Tibial nerve (tissue), 4 donors: Measurements from ENCODE around the gene RAB6D.

ENCODE experiments used
- EP300 ChIP-seq, 2 donors: sonication (generic); formaldehyde crosslinking; IDR thresholded peaks; one replicate each; pipeline ENCODE4 v1.6.1; 2017; ENCODE audit warnings: antibody characterized with exemption in 2 of 2, mild to moderate bottlenecking in 1 of 2
- POLR2A ChIP-seq, 2 donors: fragments of 450-650 bp; IDR thresholded peaks; one replicate each; pipeline ENCODE4 v1.6.1; 2017; ENCODE audit warnings: antibody characterized with exemption in 2 of 2, mild to moderate bottlenecking in 2 of 2, moderate library complexity in 2 of 2
- TF ChIP-seq, protein P1 (sequence below), 5 experiments: fragments of 200-600 bp in 3 of 5; fragments of 450-650 bp in 2 of 5; sonication (generic) in 3 of 5; IDR thresholded peaks; one replicate each; pipeline ENCODE4 v1.5.1; 2016 to 2019; ENCODE audit warnings: antibody characterized with exemption in 5 of 5, mild to moderate bottlenecking in 3 of 5, moderate library complexity in 2 of 5

DNA sequence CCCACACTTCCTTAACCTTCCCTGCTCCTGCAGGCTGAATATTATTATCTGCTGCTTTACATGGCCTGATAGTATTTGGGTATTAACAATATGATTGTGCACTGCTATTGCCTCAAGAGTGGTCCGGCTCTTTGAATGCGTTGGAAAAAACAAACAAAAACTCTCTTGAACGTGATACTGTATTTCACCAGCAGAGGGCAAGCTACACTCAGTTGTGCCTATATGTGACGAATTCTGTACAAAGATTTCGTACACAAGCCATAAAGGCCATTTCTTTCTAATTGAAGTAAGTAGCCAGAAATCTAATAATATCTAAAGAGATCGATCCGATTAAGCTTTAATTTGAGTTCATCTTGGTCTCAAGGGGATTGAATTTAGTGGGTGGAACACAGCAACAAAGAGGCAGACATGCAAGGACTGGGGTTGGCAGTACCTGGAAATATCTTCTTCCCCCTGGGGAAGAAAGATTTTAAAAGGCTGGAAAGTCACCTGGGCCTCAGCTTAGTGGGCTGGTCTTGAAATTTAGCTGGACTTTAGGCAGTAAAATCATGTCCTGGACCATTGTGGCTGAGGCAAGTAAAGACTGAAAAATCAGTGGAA, 49.3 kb upstream of the RAB6D start:
- TF ChIP-seq, protein P1, sequence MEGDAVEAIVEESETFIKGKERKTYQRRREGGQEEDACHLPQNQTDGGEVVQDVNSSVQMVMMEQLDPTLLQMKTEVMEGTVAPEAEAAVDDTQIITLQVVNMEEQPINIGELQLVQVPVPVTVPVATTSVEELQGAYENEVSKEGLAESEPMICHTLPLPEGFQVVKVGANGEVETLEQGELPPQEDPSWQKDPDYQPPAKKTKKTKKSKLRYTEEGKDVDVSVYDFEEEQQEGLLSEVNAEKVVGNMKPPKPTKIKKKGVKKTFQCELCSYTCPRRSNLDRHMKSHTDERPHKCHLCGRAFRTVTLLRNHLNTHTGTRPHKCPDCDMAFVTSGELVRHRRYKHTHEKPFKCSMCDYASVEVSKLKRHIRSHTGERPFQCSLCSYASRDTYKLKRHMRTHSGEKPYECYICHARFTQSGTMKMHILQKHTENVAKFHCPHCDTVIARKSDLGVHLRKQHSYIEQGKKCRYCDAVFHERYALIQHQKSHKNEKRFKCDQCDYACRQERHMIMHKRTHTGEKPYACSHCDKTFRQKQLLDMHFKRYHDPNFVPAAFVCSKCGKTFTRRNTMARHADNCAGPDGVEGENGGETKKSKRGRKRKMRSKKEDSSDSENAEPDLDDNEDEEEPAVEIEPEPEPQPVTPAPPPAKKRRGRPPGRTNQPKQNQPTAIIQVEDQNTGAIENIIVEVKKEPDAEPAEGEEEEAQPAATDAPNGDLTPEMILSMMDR (IDR thresholded peaks at IDR 0.05), result peak; percentile 63 to 76 (median 72)
- TF ChIP-seq POLR2A (IDR thresholded peaks at IDR 0.05), result no peak
- no peak for TF ChIP-seq EP300 (IDR thresholded peaks at IDR 0.05)
